SK-N-SH (cell line): ENCODE measurements around the gene CDC25B. TPM values are rescaled to one million over a fixed set of nuclear protein-coding genes. Genes with fewer than 3 reads are reported as not detected.

ENCODE experiments used
- CTCF ChIA-PET: fragments of 300-600, 350-600 bp; formaldehyde crosslinking; extraction: SDS; loops from one replicate; lab custom pipeline; 2021; lab: Yijun Ruan, JAX
- POLR2A ChIA-PET: fragments of 350-600 bp; sonication (Branson Sonifier 250); formaldehyde crosslinking; extraction: SDS; loops from one replicate; lab custom pipeline; 2020; ENCODE audit warnings: antibody characterized with exemption, inconsistent platforms; lab: Yijun Ruan, JAX
- DNase-seq: peaks from one replicate; pipeline ENCODE4 v3.0.0; 2012
- H2AFZ ChIP-seq: fragments of 200-600 bp; sonication (generic); 2 replicates; pipeline ENCODE4 v1.8.1; 2016; ENCODE audit warnings: antibody characterized with exemption, mild to moderate bottlenecking, low read depth
- H3F3A ChIP-seq: fragments of 200-600 bp; sonication (generic); replicated peaks from 2 replicates; pipeline ENCODE3; 2016; ENCODE audit warnings: antibody characterized with exemption, mild to moderate bottlenecking; ENCODE audit not compliant: insufficient read depth
- H3K27ac ChIP-seq, 2 experiments: fragments of 200-500 bp in 1 of 2; fragments of 200-600 bp in 1 of 2; sonication (Bioruptor generic) in 1 of 2; sonication (generic), shearing (Covaris generic) in 1 of 2; 2 replicates each; pipeline versions ENCODE4 v1.5.1 to v1.6.1; 2014 to 2016; ENCODE audit warnings: low read depth in 2 of 2, inconsistent platforms in 1 of 2, low read length in 1 of 2, mild to moderate bottlenecking in 1 of 2, mixed read lengths in 1 of 2
- H3K27me3 ChIP-seq: fragments of 200-600 bp; sonication (generic), shearing (Covaris generic); 2 replicates; pipeline ENCODE4 v1.6.1; 2016; ENCODE audit warnings: mixed run types; ENCODE audit not compliant: insufficient read depth
- H3K36me3 ChIP-seq, 2 experiments: fragments of 200-500 bp in 1 of 2; fragments of 200-600 bp in 1 of 2; sonication (Bioruptor generic) in 1 of 2; sonication (generic) in 1 of 2; replicated peaks in 1 of 2; 2 replicates each; pipeline versions ENCODE3 to v1.5.1; 2014 to 2016; ENCODE audit warnings: low read length in 1 of 2, mild to moderate bottlenecking in 1 of 2; ENCODE audit not compliant: insufficient read depth in 2 of 2, control insufficient read depth in 1 of 2
- H3K4me1 ChIP-seq, 2 experiments: fragments of 200-500 bp in 1 of 2; fragments of 200-600 bp in 1 of 2; sonication (Bioruptor generic) in 1 of 2; sonication (generic), shearing (Covaris generic) in 1 of 2; 2 replicates each; pipeline versions ENCODE4 v1.5.1 to v1.6.1; 2014 to 2016; ENCODE audit warnings: low read depth in 1 of 2, low read length in 1 of 2, mixed run types in 1 of 2; ENCODE audit not compliant: insufficient read depth in 2 of 2, control insufficient read depth in 1 of 2
- H3K4me2 ChIP-seq: fragments of 200-600 bp; sonication (generic), shearing (Covaris generic); 2 replicates; pipeline ENCODE4 v1.6.1; 2017; ENCODE audit warnings: mixed run types
- H3K4me3 ChIP-seq, 2 experiments: fragments of 200-500 bp in 1 of 2; fragments of 200-600 bp in 1 of 2; sonication (Bioruptor generic) in 1 of 2; sonication (generic), shearing (Covaris generic) in 1 of 2; 2 replicates each; pipeline versions ENCODE4 v1.5.1 to v1.8.1; 2014 to 2016; ENCODE audit warnings: low read depth in 2 of 2, inconsistent platforms in 1 of 2, low read length in 1 of 2, mild to moderate bottlenecking in 1 of 2, mixed read lengths in 1 of 2, moderate library complexity in 1 of 2
- H3K79me2 ChIP-seq: fragments of 200-600 bp; sonication (generic); 2 replicates; pipeline ENCODE4 v1.8.1; 2017; ENCODE audit warnings: mild to moderate bottlenecking; ENCODE audit not compliant: insufficient read depth
- H3K9ac ChIP-seq: fragments of 200-600 bp; sonication (generic); 2 replicates; pipeline ENCODE4 v1.6.1; 2017; ENCODE audit warnings: mixed run types
- H3K9me2 ChIP-seq: fragments of 200-600 bp; sonication (generic); 2 replicates; pipeline ENCODE4 v1.6.1; 2017; ENCODE audit warnings: mixed run types
- H3K9me3 ChIP-seq: fragments of 200-600 bp; sonication (generic); 2 replicates; pipeline ENCODE4 v1.6.1; 2017; ENCODE audit warnings: mixed run types, mild to moderate bottlenecking, moderate library complexity
- H4K20me1 ChIP-seq: fragments of 200-600 bp; sonication (generic); 2 replicates; pipeline ENCODE4 v1.6.1; 2017; ENCODE audit warnings: mild to moderate bottlenecking, mixed run types; ENCODE audit not compliant: insufficient read depth
- CHD2 ChIP-seq: fragments of 150-350 bp; IDR thresholded peaks from 2 replicates; pipeline ENCODE4 v1.6.1; 2018; ENCODE audit warnings: low read length; ENCODE audit not compliant: partially characterized antibody
- ELF1 ChIP-seq: IDR thresholded peaks from 2 replicates; pipeline ENCODE4 v1.4.0; 2012
- FOXM1 ChIP-seq: IDR thresholded peaks from 2 replicates; pipeline ENCODE4 v1.4.0; 2012; ENCODE audit warnings: low read depth, mild to moderate bottlenecking
- GABPA ChIP-seq: IDR thresholded peaks from 2 replicates; pipeline ENCODE4 v1.4.0; 2012; ENCODE audit warnings: low read depth, mild to moderate bottlenecking
- GATA2 ChIP-seq: sonication (generic); formaldehyde crosslinking; IDR thresholded peaks from 2 replicates; pipeline ENCODE4 v1.5.0; 2020; ENCODE audit warnings: mild to moderate bottlenecking, missing genetic modification reagents
- MEF2A ChIP-seq: IDR thresholded peaks from 2 replicates; pipeline ENCODE4 v1.4.0; 2012; ENCODE audit warnings: low read depth, borderline replicate concordance
- POLR2AphosphoS5 ChIP-seq: IDR thresholded peaks from 2 replicates; pipeline ENCODE4 v1.6.1; 2012; ENCODE audit warnings: low read depth, low read length
- REST ChIP-seq: IDR thresholded peaks from 2 replicates; pipeline ENCODE4 v1.6.1; 2012; ENCODE audit warnings: mild to moderate bottlenecking, low read depth, low read length, moderate library complexity
- RXRA ChIP-seq: IDR thresholded peaks from 2 replicates; pipeline ENCODE4 v1.4.0; 2012; ENCODE audit warnings: low read depth, mild to moderate bottlenecking, borderline replicate concordance
- SMC3 ChIP-seq: IDR thresholded peaks from 2 replicates; pipeline ENCODE4 v1.6.1; 2012; ENCODE audit warnings: low read depth, low read length, improper control_type of control experiment
- WGBS: methylation state at CpG from one replicate; pipeline ENCODE4 v1.1.6; 2017; ENCODE audit warnings: low lambda C conversion rate; 5-methylcytosine and 5-hydroxymethylcytosine counted together
- polyA plus RNA-seq, 3 experiments: library from polyadenylated mRNA; depleted of rRNA; stranded (reverse); fragments of >200 nt; gene quantifications; 2 replicates each; pipeline ENCODE4 v1.2.3, GENCODE V29; 2012

Gene CDC25B
- polyA plus RNA-seq, 1 of the 3 experiments (the other 2 are of a cell fraction): 56.5 TPM

- H3K36me3 ChIP-seq: peaks cover 10 to 13% of the 10 kb centered on the region in 2 experiments
- H3F3A ChIP-seq: no peaks in the 10 kb centered on the region
- H3K27me3 ChIP-seq: no peaks in the 10 kb centered on the region
- H3K79me2 ChIP-seq: no peaks in the 10 kb centered on the region; the same call in 1 of the 2 replicates
- POLR2A ChIA-PET: no interaction called here
- H4K20me1 ChIP-seq: no peaks in the 10 kb centered on the region
- no peak overlapping the region for H2AFZ ChIP-seq
- WGBS: 83% methylated on average over 6 of the region's 11 CpGs
- CTCF ChIA-PET: interaction anchor here (1.4 to 13.1 kb wide), 6 partner anchors 8 to 83 kb away, joined by 3 to 151 read pairs (median 12); partner anchors contain the start of genes ADISSP and SPEF1
- no peaks in the 10 kb centered on the region for H3K9me3 ChIP-seq
- TF ChIP-seq RXRA (no peak), GATA2 (CRISPR knock-in tag) (no peak), POLR2AphosphoS5 (no peak), MEF2A (no peak)
- no peak for DNase-seq
- H3K4me1 ChIP-seq: no peaks in the 10 kb centered on the region
- H3K9ac ChIP-seq: no peak overlapping the region
- no peaks in the 10 kb centered on the region for H3K9me2 ChIP-seq
- no peak overlapping the region for H3K4me2 ChIP-seq
- no peak overlapping the region for H3K4me3 ChIP-seq
- H3K27ac ChIP-seq: no peak overlapping the region
Measured at GRCh38 chr20:3759316-3759823, 36.7 kb upstream of the CDC25B start.

- no peak for DNase-seq
- Histone ChIP-seq H2AFZ (no peak overlapping the region), H3K4me1 (no peaks in the 10 kb centered on the region), H3K27me3 (no peaks in the 10 kb centered on the region), H3K4me2 (no peak overlapping the region), H3K27ac (no peak overlapping the region), H3K79me2 (no peaks in the 10 kb centered on the region; the same call in 1 of the 2 replicates), H4K20me1 (no peaks in the 10 kb centered on the region), H3F3A (no peaks in the 10 kb centered on the region), H3K9me2 (no peaks in the 10 kb centered on the region), H3K36me3 (peaks cover 10 to 13% of the 10 kb centered on the region in 2 experiments), H3K9ac (no peak overlapping the region), H3K9me3 (no peaks in the 10 kb centered on the region), H3K4me3 (no peak overlapping the region)
- ChIA-PET CTCF (interaction anchor here (1.2 to 13.1 kb wide), 6 partner anchors 8 to 83 kb away, joined by 3 to 151 read pairs (median 12); partner anchors contain the start of gene ADISSP), POLR2A (no interaction called here)
- TF ChIP-seq SMC3 (no peak), FOXM1 (no peak), REST (no peak), GABPA (no peak), CHD2 (no peak), ELF1 (no peak)
- WGBS: 92% methylated on average over 9 of the region's 11 CpGs
Measured at GRCh38 chr20:3759884-3760283, 36.2 kb upstream of the CDC25B start.
